HCT116 (cell line): ENCODE measurements around the gene C11orf42. TPM values are rescaled to one million over a fixed set of nuclear protein-coding genes. Genes with fewer than 3 reads are reported as not detected.
"Not testable (repeated sequence)": the region's sequence is repeated elsewhere in the genome, so short reads cannot be mapped to it uniquely, and the experiment has no call there.

ENCODE experiments used
- ATAC-seq: fragments of 200-7000 bp; cut with Tn5 transposase; 2 replicates; pipeline ENCODE4 v1.9.1; 2020; ENCODE audit warnings: mild to moderate bottlenecking, moderate library complexity
- BruUV-seq: library from RNA; stranded (reverse); fragments of 400-500 nt; replicated peaks from 2 replicates; lab custom pipeline; 2021; lab: Mats Ljungman, UMichigan
- CTCF ChIA-PET: fragments of 300-600 bp; sonication (Branson Sonifier 250); formaldehyde crosslinking; loops from one replicate; lab custom pipeline; 2021; ENCODE audit warnings: antibody characterized with exemption; lab: Charles Lee
- POLR2A ChIA-PET: fragments of 300-600, 350-600 bp; sonication (Branson Sonifier 250); formaldehyde crosslinking; loops from one replicate; lab custom pipeline; 2021; ENCODE audit warnings: antibody characterized with exemption; lab: Charles Lee
- RAD21 ChIA-PET, 2 experiments: fragments of 300-600 bp; sonication (Branson Sonifier 250); formaldehyde crosslinking; loops; one replicate each; lab custom pipeline; 2023; ENCODE audit warnings: low total read pairs in 2 of 2; ENCODE audit not compliant: uncharacterized antibody in 2 of 2, unreplicated experiment in 2 of 2, low non-redundant PET in 1 of 2; lab: Charles Lee
- DNase-seq: peaks from one replicate; pipeline ENCODE4 v3.0.0-alpha.2; 2010; ENCODE audit warnings: low read depth, low spot score
- H2AFZ ChIP-seq: fragments of 200-600 bp; shearing (Covaris generic), sonication (generic); 2 replicates; pipeline ENCODE4 v1.6.1; 2017; ENCODE audit warnings: low read depth, mixed run types, mixed read lengths, antibody characterized with exemption, low read length; ENCODE audit not compliant: poor library complexity, severe bottlenecking
- H3K27ac ChIP-seq: 2 replicates; pipeline ENCODE4 v1.5.1; 2012; ENCODE audit warnings: low read depth, low read length
- H3K27me3 ChIP-seq: fragments of 200-600 bp; sonication (generic); 2 replicates; pipeline ENCODE4 v1.6.1; 2016; ENCODE audit warnings: mixed run types, low read length, mixed read lengths; ENCODE audit not compliant: insufficient read depth
- H3K36me3 ChIP-seq, 2 experiments: fragments of 200-500 bp in 1 of 2; fragments of 200-600 bp in 1 of 2; sonication (Bioruptor generic) in 1 of 2; sonication (generic) in 1 of 2; 2 replicates each; pipeline versions ENCODE4 v1.5.1 to v1.6.1; 2014 to 2016; ENCODE audit warnings: low read length in 2 of 2, inconsistent platforms in 1 of 2, mixed read lengths in 1 of 2, mixed run types in 1 of 2; ENCODE audit not compliant: insufficient read depth in 2 of 2, control insufficient read depth in 1 of 2
- H3K4me1 ChIP-seq, 2 experiments: fragments of 200-600 bp in 1 of 2; sonication (generic) in 1 of 2; 2 replicates each; pipeline versions ENCODE4 v1.5.1 to v1.6.1; 2012 to 2017; ENCODE audit warnings: low read length in 2 of 2, inconsistent platforms in 1 of 2, mild to moderate bottlenecking in 1 of 2, mixed read lengths in 1 of 2, mixed run types in 1 of 2, moderate library complexity in 1 of 2; ENCODE audit not compliant: insufficient read depth in 2 of 2, control insufficient read depth in 1 of 2
- H3K4me2 ChIP-seq: fragments of 200-600 bp; sonication (generic); 2 replicates; pipeline ENCODE4 v1.6.1; 2017; ENCODE audit warnings: mixed run types, low read length, mixed read lengths
- H3K4me3 ChIP-seq, 2 experiments: fragments of 200-600 bp in 1 of 2; sonication (generic) in 1 of 2; replicated peaks in 1 of 2; 2 replicates each; pipeline ENCODE4 v1.5.1; 2011 to 2016; ENCODE audit warnings: low read length in 2 of 2, control low read depth in 1 of 2, low read depth in 1 of 2, mild to moderate bottlenecking in 1 of 2, mixed read lengths in 1 of 2, mixed run types in 1 of 2
- H3K79me2 ChIP-seq: fragments of 200-600 bp; sonication (generic); 2 replicates; pipeline ENCODE4 v1.6.1; 2017; ENCODE audit warnings: mild to moderate bottlenecking, mixed run types, low read length, moderate library complexity, mixed read lengths; ENCODE audit not compliant: insufficient read depth
- H3K9ac ChIP-seq: fragments of 200-600 bp; sonication (generic); 2 replicates; pipeline ENCODE4 v1.6.1; 2016; ENCODE audit warnings: low read length, mixed read lengths
- H3K9me2 ChIP-seq: fragments of 200-600 bp; sonication (generic), shearing (Covaris generic); 2 replicates; pipeline ENCODE4 v1.6.1; 2017; ENCODE audit warnings: mixed run types, mild to moderate bottlenecking, moderate library complexity; ENCODE audit not compliant: insufficient read depth
- H3K9me3 ChIP-seq, 2 experiments: fragments of 200-500 bp in 1 of 2; fragments of 200-600 bp in 1 of 2; sonication (Bioruptor generic) in 1 of 2; sonication (generic) in 1 of 2; 2 replicates each; pipeline ENCODE4 v1.6.1; 2014 to 2017; ENCODE audit warnings: low read length in 2 of 2, mixed read lengths in 2 of 2, inconsistent platforms in 1 of 2, low read depth in 1 of 2, mild to moderate bottlenecking in 1 of 2, mixed run types in 1 of 2, moderate library complexity in 1 of 2; ENCODE audit not compliant: control insufficient read depth in 1 of 2, insufficient read depth in 1 of 2
- H4K20me1 ChIP-seq: fragments of 200-600 bp; sonication (generic), shearing (Covaris generic); 2 replicates; pipeline ENCODE4 v1.6.1; 2017; ENCODE audit warnings: mixed run types, mild to moderate bottlenecking, moderate library complexity; ENCODE audit not compliant: insufficient read depth
- RAD21 ChIP-seq: IDR thresholded peaks from 2 replicates; pipeline ENCODE4 v1.6.1; 2012; ENCODE audit warnings: low read depth, mild to moderate bottlenecking
- intact Hi-C: fragments of 100-400 bp; cut with micrococcal nuclease; formaldehyde crosslinking; loops from 2 replicates; pipeline ENCODE4 v1.10.0; 2022
- total RNA-seq: library from RNA; stranded (reverse); gene quantifications from one replicate; pipeline ENCODE4 v1.2.1, GENCODE V29; 2021; ENCODE audit not compliant: unreplicated experiment
- TF ChIP-seq, protein P1 (sequence below): IDR thresholded peaks from 2 replicates; pipeline ENCODE4 v1.6.1; 2011; ENCODE audit warnings: mild to moderate bottlenecking, low read length, moderate library complexity; ENCODE audit not compliant: insufficient replicate concordance; ENCODE audit errors: extremely low read depth
- TF ChIP-seq, protein P2 (sequence below), 3 experiments: fragments of 200-600 bp in 1 of 3; sonication (generic) in 1 of 3; IDR thresholded peaks in 2 of 3; conservative IDR thresholded peaks in 1 of 3; 2 replicates each; pipeline ENCODE4 v1.5.1; 2012 to 2017; ENCODE audit warnings: low read depth in 2 of 3, low read length in 2 of 3, antibody characterized with exemption in 1 of 3, borderline replicate concordance in 1 of 3, control low read depth in 1 of 3, mild to moderate bottlenecking in 1 of 3, mixed read lengths in 1 of 3, mixed run types in 1 of 3, moderate library complexity in 1 of 3; ENCODE audit not compliant: insufficient read depth in 1 of 3

The C11orf42 gene
- total RNA-seq, 1 experiment from 2014 or later, result not detected

DNA sequence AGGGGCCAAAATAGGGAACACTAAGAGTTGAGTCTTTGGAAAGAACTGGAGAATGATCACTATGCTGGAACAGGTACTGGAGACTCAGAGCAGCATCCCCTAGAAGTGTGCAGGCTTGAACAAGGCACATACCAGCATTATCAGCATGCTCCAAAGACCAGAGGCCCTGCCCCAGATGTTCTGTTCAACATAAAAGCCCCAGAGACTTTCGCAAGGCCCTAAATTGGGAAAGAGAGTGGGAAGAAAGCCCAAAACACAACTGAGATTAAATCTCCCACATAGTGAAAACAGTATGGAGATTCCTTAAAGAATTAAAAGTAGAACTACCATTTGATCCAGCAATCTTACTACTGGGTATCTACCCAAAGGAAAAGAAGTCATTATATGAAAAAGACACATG lies 42.9 kb downstream of the C11orf42 start (continued):
- TF ChIP-seq, protein P1, sequence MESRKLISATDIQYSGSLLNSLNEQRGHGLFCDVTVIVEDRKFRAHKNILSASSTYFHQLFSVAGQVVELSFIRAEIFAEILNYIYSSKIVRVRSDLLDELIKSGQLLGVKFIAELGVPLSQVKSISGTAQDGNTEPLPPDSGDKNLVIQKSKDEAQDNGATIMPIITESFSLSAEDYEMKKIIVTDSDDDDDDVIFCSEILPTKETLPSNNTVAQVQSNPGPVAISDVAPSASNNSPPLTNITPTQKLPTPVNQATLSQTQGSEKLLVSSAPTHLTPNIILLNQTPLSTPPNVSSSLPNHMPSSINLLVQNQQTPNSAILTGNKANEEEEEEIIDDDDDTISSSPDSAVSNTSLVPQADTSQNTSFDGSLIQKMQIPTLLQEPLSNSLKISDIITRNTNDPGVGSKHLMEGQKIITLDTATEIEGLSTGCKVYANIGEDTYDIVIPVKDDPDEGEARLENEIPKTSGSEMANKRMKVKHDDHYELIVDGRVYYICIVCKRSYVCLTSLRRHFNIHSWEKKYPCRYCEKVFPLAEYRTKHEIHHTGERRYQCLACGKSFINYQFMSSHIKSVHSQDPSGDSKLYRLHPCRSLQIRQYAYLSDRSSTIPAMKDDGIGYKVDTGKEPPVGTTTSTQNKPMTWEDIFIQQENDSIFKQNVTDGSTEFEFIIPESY, result no peak
- TF ChIP-seq RAD21, result no peak
- TF ChIP-seq, protein P2, sequence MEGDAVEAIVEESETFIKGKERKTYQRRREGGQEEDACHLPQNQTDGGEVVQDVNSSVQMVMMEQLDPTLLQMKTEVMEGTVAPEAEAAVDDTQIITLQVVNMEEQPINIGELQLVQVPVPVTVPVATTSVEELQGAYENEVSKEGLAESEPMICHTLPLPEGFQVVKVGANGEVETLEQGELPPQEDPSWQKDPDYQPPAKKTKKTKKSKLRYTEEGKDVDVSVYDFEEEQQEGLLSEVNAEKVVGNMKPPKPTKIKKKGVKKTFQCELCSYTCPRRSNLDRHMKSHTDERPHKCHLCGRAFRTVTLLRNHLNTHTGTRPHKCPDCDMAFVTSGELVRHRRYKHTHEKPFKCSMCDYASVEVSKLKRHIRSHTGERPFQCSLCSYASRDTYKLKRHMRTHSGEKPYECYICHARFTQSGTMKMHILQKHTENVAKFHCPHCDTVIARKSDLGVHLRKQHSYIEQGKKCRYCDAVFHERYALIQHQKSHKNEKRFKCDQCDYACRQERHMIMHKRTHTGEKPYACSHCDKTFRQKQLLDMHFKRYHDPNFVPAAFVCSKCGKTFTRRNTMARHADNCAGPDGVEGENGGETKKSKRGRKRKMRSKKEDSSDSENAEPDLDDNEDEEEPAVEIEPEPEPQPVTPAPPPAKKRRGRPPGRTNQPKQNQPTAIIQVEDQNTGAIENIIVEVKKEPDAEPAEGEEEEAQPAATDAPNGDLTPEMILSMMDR (IDR thresholded peaks at IDR 0.05 in 2 of 3, conservative IDR thresholded peaks at IDR 0.05 in 1 of 3; ENCODE audit: borderline replicate concordance in 1 of 3, insufficient read depth in 1 of 3, low read depth in 2 of 3, low read length in 2 of 3), result no peak

DNA sequence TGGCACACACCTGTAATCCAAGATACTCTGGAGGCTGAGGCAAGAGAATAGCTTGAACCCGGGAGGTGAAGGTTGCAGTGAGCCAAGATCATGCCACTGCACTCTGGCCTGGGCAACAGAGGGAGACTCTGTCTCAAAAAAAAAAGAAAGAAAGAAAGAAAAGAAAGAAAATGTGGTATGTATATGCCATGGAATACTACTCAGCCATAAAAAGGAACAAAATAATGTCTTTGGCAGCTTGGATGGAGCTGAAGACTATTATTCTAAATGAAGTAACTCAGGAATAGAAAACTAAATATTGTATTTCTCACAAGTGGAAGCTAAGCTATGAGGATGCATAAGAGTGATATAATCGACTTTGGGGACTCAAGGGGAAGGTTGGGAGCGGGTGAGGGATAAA lies 43.5 kb downstream of the C11orf42 start:
- H3K9me2 ChIP-seq, ATAC-seq, intact Hi-C loops, H4K20me1 ChIP-seq, DNase-seq, H3K9ac ChIP-seq, H3K27me3 ChIP-seq, H3K4me1 ChIP-seq, H3K9me3 ChIP-seq, H3K36me3 ChIP-seq, H3K79me2 ChIP-seq, H3K4me3 ChIP-seq, H2AFZ ChIP-seq, BruUV-seq, H3K4me2 ChIP-seq, H3K27ac ChIP-seq, POLR2A ChIA-PET: not testable (repeated sequence)
- ChIA-PET CTCF (interaction anchor here (1.7 to 4.4 kb wide), 2 partner anchors 14 to 114 kb away, joined by 7 to 69 read pairs; partner anchors contain the start of gene FHIP1B), RAD21 (interaction anchor here in 1 of 2 experiments (0.6 kb wide), 1 partner anchor 60 kb away, joined by 3 read pairs; no protein-coding TSS in a partner anchor)
